ENCODE measurements around the gene RGMA.

Gene RGMA

GRCh38 chr15:93017526-93017925 is 71.5 kb downstream of the RGMA start:
- no peak for DNase-seq (ENCODE audit: low read depth)

GRCh38 chr15:93012786-93013185 is 76.2 kb downstream of the RGMA start:
- DNase-seq (ENCODE audit: low read depth), result no peak

DNA sequence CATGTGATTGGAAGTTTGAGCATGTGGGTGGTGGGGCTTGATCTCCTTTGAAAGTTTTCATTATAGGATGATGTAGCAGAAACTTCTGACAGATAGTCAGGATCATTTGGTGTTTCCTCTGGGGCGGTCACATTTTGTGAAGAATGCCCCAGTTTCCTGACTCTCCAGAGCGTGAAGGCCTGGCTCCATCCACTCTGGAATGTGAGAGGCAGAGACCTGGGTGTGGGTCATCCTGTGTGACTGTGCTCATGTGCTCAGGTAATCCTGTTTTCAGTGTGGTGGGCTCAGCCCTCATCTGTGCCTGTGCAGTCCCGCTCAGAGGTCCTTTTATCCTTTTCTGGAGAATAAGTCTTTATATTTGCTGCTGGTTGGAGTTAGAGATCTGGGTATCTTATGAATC is 81.0 kb downstream of the RGMA start:
- DNase-seq (ENCODE audit: low read depth), result no peak

DNA sequence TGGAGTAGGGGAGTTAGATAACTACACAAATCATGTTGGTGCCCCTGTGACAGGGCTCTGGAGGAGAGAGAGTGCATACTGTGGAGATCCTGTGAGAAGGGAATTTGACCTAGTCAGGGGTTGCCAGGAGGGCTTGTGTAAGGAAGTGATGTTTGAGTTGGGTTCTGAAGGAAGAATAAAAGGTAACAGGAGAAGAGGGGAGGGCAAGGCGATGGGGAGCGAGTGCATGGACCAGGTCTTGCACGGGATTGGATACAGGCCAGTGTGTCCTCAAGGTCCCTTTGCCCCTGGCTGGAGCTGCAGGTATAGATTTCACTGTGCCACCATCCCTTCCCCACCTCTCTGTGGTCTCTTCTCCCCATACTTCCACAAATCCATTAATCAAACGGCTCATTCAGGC is 83.9 kb downstream of the RGMA start:
- DNase-seq (ENCODE audit: low read depth), result no peak

DNA sequence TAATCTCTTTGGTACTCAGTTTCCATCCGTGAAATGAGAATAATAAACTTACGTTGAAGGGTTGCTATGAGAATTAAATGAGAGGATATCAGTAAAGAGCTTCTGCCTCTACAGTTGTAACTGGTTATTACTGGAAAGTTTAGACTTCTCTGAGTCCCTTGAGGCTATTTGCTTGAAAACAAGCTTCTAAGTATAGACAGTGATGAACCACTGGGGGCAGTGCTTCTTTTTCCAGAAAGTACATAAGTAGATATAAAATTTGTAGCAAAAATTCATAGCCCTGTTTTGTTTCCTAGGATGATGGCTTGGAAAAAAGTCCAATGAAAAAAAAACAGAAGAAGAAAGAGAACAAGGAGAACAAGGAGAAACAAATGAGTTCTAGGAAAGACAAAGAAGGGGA is 87.1 kb downstream of the RGMA start:
- DNase-seq (ENCODE audit: low read depth), result no peak

- no peak for DNase-seq (ENCODE audit: low read depth)
Measured at GRCh38 chr15:93001156-93001555, 87.9 kb downstream of the RGMA start.

- DNase-seq (ENCODE audit: low read depth), result no peak
Measured at GRCh38 chr15:92997821-92998220, 91.2 kb downstream of the RGMA start.

DNA sequence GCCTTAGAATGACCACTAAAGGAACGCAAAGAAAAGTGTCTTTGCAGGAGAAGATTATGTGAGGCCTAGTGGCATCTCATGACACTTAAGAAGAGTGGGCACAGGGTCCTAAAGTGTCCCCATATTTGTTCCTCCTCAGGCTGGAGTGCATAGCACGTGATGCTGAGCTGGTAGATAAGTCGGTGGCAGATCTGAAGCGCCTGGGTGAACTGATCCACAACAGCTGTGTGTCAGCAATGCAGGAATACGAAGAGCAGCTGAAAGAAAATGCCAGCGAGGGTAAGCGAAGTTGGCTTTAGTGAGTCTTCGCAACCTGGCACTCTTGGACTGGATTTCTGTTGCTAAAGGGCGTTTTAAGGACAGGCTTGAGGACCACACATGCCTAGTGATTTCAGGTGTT is 96.3 kb downstream of the RGMA start:
- DNase-seq (ENCODE audit: low read depth), result no peak

DNA sequence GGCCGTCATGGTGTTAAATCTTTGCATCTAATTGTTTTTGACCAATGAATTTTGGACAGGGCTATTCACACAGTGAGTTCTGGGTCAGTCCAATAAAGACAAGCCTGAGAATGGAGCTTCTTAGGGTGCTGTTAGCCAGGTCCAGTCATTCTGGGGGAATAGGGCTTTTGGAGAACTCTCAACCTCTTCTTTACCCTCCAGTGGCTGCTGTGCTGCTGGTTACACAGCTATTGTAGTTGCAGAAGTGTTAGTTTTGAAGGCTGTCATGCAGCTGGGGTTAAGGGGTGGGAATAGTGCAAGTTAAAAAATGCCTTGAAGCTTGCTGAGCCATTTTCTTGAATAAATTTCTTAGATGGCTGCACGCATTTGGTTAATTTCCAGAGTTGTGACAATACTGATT is 99.0 kb downstream of the RGMA start:
- no peak for DNase-seq (ENCODE audit: low read depth)

- DNase-seq (ENCODE audit: low read depth), result no peak
Measured at GRCh38 chr15:92989470-92989869, 99.5 kb downstream of the RGMA start.

All from T-helper 22 cell (primary cell).